GM23338 (cell line): Measurements from ENCODE around the gene UBQLN4. TPM values are rescaled to one million over a fixed set of nuclear protein-coding genes. Genes with fewer than 3 reads are reported as not detected.

Source experiments
- ATAC-seq: fragments of 200-7000 bp; cut with Tn5 transposase; 3 replicates; pipeline ENCODE4 v1.9.1; 2020
- DNase-seq: peaks from one replicate; pipeline ENCODE4 v3.0.0-alpha.2; 2015; ENCODE audit warnings: low spot score
- H2AFZ ChIP-seq: fragments of 200-600 bp; sonication (generic); 2 replicates; pipeline ENCODE4 v1.8.0; 2016; ENCODE audit warnings: antibody characterized with exemption, mild to moderate bottlenecking, moderate library complexity
- H3F3A ChIP-seq: fragments of 200-600 bp; sonication (generic); replicated peaks from 2 replicates; pipeline ENCODE4 v1.8.0; 2017; ENCODE audit warnings: antibody characterized with exemption, mixed run types, low read depth
- H3K27ac ChIP-seq: fragments of 200-600 bp; sonication (generic); 2 replicates; pipeline ENCODE4 v1.6.1; 2016; ENCODE audit warnings: low read depth
- H3K27me3 ChIP-seq: fragments of 200-600 bp; sonication (generic); 2 replicates; pipeline ENCODE4 v1.8.0; 2016; ENCODE audit warnings: mild to moderate bottlenecking, mixed run types, moderate library complexity; ENCODE audit not compliant: insufficient read depth
- H3K36me3 ChIP-seq: fragments of 200-600 bp; sonication (generic); 2 replicates; pipeline ENCODE4 v1.8.0; 2016; ENCODE audit warnings: mild to moderate bottlenecking; ENCODE audit not compliant: insufficient read depth
- H3K4me1 ChIP-seq: fragments of 200-600 bp; sonication (generic); 2 replicates; pipeline ENCODE4 v1.8.0; 2016; ENCODE audit warnings: mild to moderate bottlenecking, moderate library complexity; ENCODE audit not compliant: insufficient read depth
- H3K4me2 ChIP-seq: fragments of 200-600 bp; sonication (generic); 2 replicates; pipeline ENCODE4 v1.7.1; 2017; ENCODE audit warnings: mixed run types
- H3K4me3 ChIP-seq: fragments of 200-600 bp; sonication (generic); 2 replicates; pipeline ENCODE4 v1.6.1; 2016; ENCODE audit warnings: mixed run types
- H3K79me2 ChIP-seq: fragments of 200-600 bp; sonication (generic); replicated peaks from 2 replicates; pipeline ENCODE4 v1.8.0; 2017; ENCODE audit warnings: mild to moderate bottlenecking; ENCODE audit not compliant: insufficient read depth
- H3K9me2 ChIP-seq: fragments of 200-600 bp; sonication (generic); 2 replicates; pipeline ENCODE4 v1.8.0; 2017; ENCODE audit not compliant: insufficient read depth
- H4K20me1 ChIP-seq: fragments of 200-600 bp; sonication (generic); replicated peaks from 2 replicates; pipeline ENCODE4 v1.8.0; 2017; ENCODE audit warnings: mild to moderate bottlenecking; ENCODE audit not compliant: insufficient read depth
- H3K27ac Mint-ChIP-seq: 2 replicates; pipeline ENCODE4 v1.8.0; 2020; ENCODE audit warnings: inconsistent platforms, mild to moderate bottlenecking, moderate library complexity, mixed read lengths
- H3K27me3 Mint-ChIP-seq: 3 replicates; pipeline ENCODE4 v1.8.0; 2022; ENCODE audit warnings: low read depth, mild to moderate bottlenecking, moderate library complexity, mixed read lengths, inconsistent platforms; ENCODE audit not compliant: insufficient read depth, poor library complexity
- H3K36me3 Mint-ChIP-seq: 3 replicates; pipeline ENCODE4 v1.8.0; 2021; ENCODE audit warnings: low read depth, mild to moderate bottlenecking, inconsistent platforms, moderate library complexity, mixed read lengths
- H3K4me1 Mint-ChIP-seq: 3 replicates; pipeline ENCODE4 v1.8.0; 2020; ENCODE audit warnings: mild to moderate bottlenecking, inconsistent platforms, mixed read lengths
- H3K4me3 Mint-ChIP-seq: 3 replicates; pipeline ENCODE4 v1.8.0; 2021; ENCODE audit warnings: moderate library complexity, mild to moderate bottlenecking, inconsistent platforms, mixed read lengths
- H3K9me3 Mint-ChIP-seq: 3 replicates; pipeline ENCODE4 v1.8.0; 2020; ENCODE audit warnings: moderate library complexity, mild to moderate bottlenecking, inconsistent platforms, mixed read lengths
- CREB1 ChIP-seq: fragments of 250-450 bp; sonication (Bioruptor Pico); IDR thresholded peaks from 2 replicates; pipeline ENCODE4 v1.5.0; 2020; ENCODE audit warnings: low read depth, mild to moderate bottlenecking, moderate library complexity
- EZH2phosphoT487 ChIP-seq: fragments of 200-600 bp; sonication (generic); IDR thresholded peaks from one replicate; pipeline ENCODE4 v1.8.1; 2018; ENCODE audit warnings: antibody characterized with exemption; ENCODE audit not compliant: unreplicated experiment
- JUNB ChIP-seq: IDR thresholded peaks from one replicate; pipeline ENCODE4 v1.6.1; 2016; ENCODE audit warnings: antibody characterized with exemption; ENCODE audit not compliant: unreplicated experiment
- NANOG ChIP-seq: IDR thresholded peaks from 2 replicates; pipeline ENCODE4 v1.6.1; 2016; ENCODE audit warnings: antibody characterized with exemption, borderline replicate concordance
- STAT1 ChIP-seq: IDR thresholded peaks from one replicate; pipeline ENCODE4 v1.6.1; 2016; ENCODE audit warnings: antibody characterized with exemption; ENCODE audit not compliant: unreplicated experiment
- ZNF114 ChIP-seq: fragments of 250-450 bp; sonication (Bioruptor Pico); IDR thresholded peaks from 2 replicates; pipeline ENCODE4 v1.5.0; 2020; ENCODE audit warnings: mild to moderate bottlenecking, moderate library complexity
- ZNF331 ChIP-seq: fragments of 250-450 bp; sonication (Bioruptor Pico); IDR thresholded peaks from 2 replicates; pipeline ENCODE4 v1.5.0; 2020; ENCODE audit warnings: low read depth, mild to moderate bottlenecking, moderate library complexity
- polyA plus RNA-seq: library from polyadenylated mRNA; unstranded; fragments of >200 nt; fragmentation: Nextera tagmentation; extraction: Ambion mirVana; gene quantifications from 2 replicates; pipeline ENCODE4 v1.2.1, GENCODE V29; 2016
- total RNA-seq: library from RNA; depleted of rRNA; stranded (reverse); fragments of >200 nt; shearing (Covaris generic); gene quantifications from 2 replicates; pipeline ENCODE4 v1.2.3, GENCODE V29; 2014
- TF ChIP-seq, protein P1 (sequence below): fragments of 250-450 bp; sonication (Bioruptor Pico); IDR thresholded peaks from 2 replicates; pipeline ENCODE4 v1.5.0; 2020; ENCODE audit warnings: mild to moderate bottlenecking, moderate library complexity
- TF ChIP-seq, protein P2 (sequence below): IDR thresholded peaks from 2 replicates; pipeline ENCODE4 v1.6.1; 2016; ENCODE audit warnings: antibody characterized with exemption
- TF ChIP-seq, protein P3 (sequence below): IDR thresholded peaks from one replicate; pipeline ENCODE4 v1.6.1; 2018; ENCODE audit warnings: antibody characterized with exemption; ENCODE audit not compliant: unreplicated experiment
- TF ChIP-seq, protein P4 (sequence below), 2 experiments: fragments of 200-600 bp in 1 of 2; sonication (generic) in 1 of 2; conservative IDR thresholded peaks; 2 replicates each; pipeline versions ENCODE4 v1.5.1 to v1.6.1; 2016 to 2017; ENCODE audit warnings: antibody characterized with exemption in 2 of 2, low read depth in 2 of 2, mild to moderate bottlenecking in 2 of 2, moderate library complexity in 1 of 2

UBQLN4 gene
- total and polyA plus RNA-seq, 2 experiments from 2014 or later = 10.0 to 30.5 TPM

DNA sequence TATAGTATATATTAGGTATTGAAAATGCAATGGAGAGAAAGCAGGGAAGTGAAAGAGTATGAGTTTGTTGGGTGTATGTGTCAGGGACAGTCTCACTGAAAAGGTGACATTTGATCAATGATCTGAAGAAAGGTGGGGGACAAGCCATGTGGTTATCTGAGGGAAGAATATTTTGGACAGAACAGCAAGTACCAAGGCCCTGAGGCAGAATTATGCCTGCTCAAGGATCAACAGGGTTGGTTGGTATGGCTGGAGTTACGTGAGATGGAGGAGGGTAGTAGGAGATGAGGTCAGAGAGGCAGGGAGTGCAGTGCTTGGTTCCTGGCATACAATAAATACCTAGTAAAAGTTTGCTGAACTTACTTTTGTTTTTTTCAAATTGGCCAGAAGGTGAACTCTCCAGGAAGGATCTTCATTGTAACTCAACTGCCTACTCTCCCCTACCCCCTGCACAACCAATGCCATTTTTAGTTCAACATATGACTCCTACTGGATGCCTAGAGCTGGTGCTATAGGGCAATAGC lies 2.8 kb upstream of the UBQLN4 start:
- no peak overlapping the region for H3K27ac Mint-ChIP-seq
- H3K4me2 ChIP-seq = no peak overlapping the region
- H4K20me1 ChIP-seq = peaks cover 12% of the 10 kb centered on the region
- no peak for TF ChIP-seq JUNB
- TF ChIP-seq, protein P1, sequence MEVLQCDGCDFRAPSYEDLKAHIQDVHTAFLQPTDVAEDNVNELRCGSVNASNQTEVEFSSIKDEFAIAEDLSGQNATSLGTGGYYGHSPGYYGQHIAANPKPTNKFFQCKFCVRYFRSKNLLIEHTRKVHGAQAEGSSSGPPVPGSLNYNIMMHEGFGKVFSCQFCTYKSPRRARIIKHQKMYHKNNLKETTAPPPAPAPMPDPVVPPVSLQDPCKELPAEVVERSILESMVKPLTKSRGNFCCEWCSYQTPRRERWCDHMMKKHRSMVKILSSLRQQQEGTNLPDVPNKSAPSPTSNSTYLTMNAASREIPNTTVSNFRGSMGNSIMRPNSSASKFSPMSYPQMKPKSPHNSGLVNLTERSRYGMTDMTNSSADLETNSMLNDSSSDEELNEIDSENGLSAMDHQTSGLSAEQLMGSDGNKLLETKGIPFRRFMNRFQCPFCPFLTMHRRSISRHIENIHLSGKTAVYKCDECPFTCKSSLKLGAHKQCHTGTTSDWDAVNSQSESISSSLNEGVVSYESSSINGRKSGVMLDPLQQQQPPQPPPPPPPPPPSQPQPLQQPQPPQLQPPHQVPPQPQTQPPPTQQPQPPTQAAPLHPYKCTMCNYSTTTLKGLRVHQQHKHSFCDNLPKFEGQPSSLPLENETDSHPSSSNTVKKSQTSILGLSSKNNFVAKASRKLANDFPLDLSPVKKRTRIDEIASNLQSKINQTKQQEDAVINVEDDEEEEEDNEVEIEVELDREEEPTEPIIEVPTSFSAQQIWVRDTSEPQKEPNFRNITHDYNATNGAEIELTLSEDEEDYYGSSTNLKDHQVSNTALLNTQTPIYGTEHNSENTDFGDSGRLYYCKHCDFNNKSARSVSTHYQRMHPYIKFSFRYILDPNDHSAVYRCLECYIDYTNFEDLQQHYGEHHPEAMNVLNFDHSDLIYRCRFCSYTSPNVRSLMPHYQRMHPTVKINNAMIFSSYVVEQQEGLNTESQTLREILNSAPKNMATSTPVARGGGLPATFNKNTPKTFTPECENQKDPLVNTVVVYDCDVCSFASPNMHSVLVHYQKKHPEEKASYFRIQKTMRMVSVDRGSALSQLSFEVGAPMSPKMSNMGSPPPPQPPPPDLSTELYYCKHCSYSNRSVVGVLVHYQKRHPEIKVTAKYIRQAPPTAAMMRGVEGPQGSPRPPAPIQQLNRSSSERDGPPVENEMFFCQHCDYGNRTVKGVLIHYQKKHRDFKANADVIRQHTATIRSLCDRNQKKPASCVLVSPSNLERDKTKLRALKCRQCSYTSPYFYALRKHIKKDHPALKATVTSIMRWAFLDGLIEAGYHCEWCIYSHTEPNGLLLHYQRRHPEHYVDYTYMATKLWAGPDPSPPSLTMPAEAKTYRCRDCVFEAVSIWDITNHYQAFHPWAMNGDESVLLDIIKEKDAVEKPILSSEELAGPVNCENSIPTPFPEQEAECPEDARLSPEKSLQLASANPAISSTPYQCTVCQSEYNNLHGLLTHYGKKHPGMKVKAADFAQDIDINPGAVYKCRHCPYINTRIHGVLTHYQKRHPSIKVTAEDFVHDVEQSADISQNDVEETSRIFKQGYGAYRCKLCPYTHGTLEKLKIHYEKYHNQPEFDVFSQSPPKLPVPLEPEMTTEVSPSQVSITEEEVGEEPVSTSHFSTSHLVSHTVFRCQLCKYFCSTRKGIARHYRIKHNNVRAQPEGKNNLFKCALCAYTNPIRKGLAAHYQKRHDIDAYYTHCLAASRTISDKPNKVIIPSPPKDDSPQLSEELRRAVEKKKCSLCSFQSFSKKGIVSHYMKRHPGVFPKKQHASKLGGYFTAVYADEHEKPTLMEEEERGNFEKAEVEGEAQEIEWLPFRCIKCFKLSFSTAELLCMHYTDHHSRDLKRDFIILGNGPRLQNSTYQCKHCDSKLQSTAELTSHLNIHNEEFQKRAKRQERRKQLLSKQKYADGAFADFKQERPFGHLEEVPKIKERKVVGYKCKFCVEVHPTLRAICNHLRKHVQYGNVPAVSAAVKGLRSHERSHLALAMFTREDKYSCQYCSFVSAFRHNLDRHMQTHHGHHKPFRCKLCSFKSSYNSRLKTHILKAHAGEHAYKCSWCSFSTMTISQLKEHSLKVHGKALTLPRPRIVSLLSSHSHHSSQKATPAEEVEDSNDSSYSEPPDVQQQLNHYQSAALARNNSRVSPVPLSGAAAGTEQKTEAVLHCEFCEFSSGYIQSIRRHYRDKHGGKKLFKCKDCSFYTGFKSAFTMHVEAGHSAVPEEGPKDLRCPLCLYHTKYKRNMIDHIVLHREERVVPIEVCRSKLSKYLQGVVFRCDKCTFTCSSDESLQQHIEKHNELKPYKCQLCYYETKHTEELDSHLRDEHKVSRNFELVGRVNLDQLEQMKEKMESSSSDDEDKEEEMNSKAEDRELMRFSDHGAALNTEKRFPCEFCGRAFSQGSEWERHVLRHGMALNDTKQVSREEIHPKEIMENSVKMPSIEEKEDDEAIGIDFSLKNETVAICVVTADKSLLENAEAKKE (CRISPR knock-in tag) = no peak
- TF ChIP-seq EZH2phosphoT487 = no peak
- TF ChIP-seq ZNF114 = no peak
- no peak for TF ChIP-seq STAT1
- no peak for TF ChIP-seq CREB1
- TF ChIP-seq NANOG = no peak
- TF ChIP-seq, protein P2, sequence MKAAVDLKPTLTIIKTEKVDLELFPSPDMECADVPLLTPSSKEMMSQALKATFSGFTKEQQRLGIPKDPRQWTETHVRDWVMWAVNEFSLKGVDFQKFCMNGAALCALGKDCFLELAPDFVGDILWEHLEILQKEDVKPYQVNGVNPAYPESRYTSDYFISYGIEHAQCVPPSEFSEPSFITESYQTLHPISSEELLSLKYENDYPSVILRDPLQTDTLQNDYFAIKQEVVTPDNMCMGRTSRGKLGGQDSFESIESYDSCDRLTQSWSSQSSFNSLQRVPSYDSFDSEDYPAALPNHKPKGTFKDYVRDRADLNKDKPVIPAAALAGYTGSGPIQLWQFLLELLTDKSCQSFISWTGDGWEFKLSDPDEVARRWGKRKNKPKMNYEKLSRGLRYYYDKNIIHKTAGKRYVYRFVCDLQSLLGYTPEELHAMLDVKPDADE = no peak
- no peak for TF ChIP-seq ZNF331 (CRISPR knock-in tag)
- TF ChIP-seq, protein P3, sequence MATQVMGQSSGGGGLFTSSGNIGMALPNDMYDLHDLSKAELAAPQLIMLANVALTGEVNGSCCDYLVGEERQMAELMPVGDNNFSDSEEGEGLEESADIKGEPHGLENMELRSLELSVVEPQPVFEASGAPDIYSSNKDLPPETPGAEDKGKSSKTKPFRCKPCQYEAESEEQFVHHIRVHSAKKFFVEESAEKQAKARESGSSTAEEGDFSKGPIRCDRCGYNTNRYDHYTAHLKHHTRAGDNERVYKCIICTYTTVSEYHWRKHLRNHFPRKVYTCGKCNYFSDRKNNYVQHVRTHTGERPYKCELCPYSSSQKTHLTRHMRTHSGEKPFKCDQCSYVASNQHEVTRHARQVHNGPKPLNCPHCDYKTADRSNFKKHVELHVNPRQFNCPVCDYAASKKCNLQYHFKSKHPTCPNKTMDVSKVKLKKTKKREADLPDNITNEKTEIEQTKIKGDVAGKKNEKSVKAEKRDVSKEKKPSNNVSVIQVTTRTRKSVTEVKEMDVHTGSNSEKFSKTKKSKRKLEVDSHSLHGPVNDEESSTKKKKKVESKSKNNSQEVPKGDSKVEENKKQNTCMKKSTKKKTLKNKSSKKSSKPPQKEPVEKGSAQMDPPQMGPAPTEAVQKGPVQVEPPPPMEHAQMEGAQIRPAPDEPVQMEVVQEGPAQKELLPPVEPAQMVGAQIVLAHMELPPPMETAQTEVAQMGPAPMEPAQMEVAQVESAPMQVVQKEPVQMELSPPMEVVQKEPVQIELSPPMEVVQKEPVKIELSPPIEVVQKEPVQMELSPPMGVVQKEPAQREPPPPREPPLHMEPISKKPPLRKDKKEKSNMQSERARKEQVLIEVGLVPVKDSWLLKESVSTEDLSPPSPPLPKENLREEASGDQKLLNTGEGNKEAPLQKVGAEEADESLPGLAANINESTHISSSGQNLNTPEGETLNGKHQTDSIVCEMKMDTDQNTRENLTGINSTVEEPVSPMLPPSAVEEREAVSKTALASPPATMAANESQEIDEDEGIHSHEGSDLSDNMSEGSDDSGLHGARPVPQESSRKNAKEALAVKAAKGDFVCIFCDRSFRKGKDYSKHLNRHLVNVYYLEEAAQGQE = no peak
- TF ChIP-seq, protein P4, sequence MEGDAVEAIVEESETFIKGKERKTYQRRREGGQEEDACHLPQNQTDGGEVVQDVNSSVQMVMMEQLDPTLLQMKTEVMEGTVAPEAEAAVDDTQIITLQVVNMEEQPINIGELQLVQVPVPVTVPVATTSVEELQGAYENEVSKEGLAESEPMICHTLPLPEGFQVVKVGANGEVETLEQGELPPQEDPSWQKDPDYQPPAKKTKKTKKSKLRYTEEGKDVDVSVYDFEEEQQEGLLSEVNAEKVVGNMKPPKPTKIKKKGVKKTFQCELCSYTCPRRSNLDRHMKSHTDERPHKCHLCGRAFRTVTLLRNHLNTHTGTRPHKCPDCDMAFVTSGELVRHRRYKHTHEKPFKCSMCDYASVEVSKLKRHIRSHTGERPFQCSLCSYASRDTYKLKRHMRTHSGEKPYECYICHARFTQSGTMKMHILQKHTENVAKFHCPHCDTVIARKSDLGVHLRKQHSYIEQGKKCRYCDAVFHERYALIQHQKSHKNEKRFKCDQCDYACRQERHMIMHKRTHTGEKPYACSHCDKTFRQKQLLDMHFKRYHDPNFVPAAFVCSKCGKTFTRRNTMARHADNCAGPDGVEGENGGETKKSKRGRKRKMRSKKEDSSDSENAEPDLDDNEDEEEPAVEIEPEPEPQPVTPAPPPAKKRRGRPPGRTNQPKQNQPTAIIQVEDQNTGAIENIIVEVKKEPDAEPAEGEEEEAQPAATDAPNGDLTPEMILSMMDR (conservative IDR thresholded peaks at IDR 0.05; ENCODE audit: low read depth in 2 of 2) = no peak
- H3K4me3 Mint-ChIP-seq = peak overlapping the region; percentile 31; the same call in 2 of the 3 replicates
- H3F3A ChIP-seq = peaks cover 22% of the 10 kb centered on the region
- no peaks in the 10 kb centered on the region for H3K9me2 ChIP-seq
- H3K9me3 Mint-ChIP-seq = no peaks in the 10 kb centered on the region; the same call in 2 of the 3 replicates
- H3K4me3 ChIP-seq = no peak overlapping the region
- peaks cover 30% of the 10 kb centered on the region for H3K79me2 ChIP-seq
- no peaks in the 10 kb centered on the region for H3K27me3 ChIP-seq
- H3K4me1 Mint-ChIP-seq = peaks cover 28% of the 10 kb centered on the region
- no peak overlapping the region for H2AFZ ChIP-seq
- no peak overlapping the region for H3K27ac ChIP-seq
- H3K36me3 Mint-ChIP-seq = peaks cover 31% of the 10 kb centered on the region
- peaks cover 12% of the 10 kb centered on the region; the same call in 1 of the 2 replicates for H3K4me1 ChIP-seq
- DNase-seq (no peak), ATAC-seq (no peak)
- H3K27me3 Mint-ChIP-seq = peaks cover 19% of the 10 kb centered on the region
- no peaks in the 10 kb centered on the region for H3K36me3 ChIP-seq
